C4-2B (cell line): ENCODE data around the gene FNDC1.
A peak's percentile ranks its signal among the peaks of the same experiment; 100 is the strongest.

Source experiments
- H3K27ac ChIP-seq: fragments of 450-650 bp; 2 replicates; pipeline ENCODE4 v1.5.1; 2017
- ZFX ChIP-seq: fragments of 450-650 bp; IDR thresholded peaks from 2 replicates; pipeline ENCODE4 v1.6.1; 2017
- TF ChIP-seq, protein P1 (sequence below): fragments of 450-650 bp; conservative IDR thresholded peaks from 2 replicates; pipeline ENCODE4 v1.5.1; 2017; ENCODE audit warnings: mild to moderate bottlenecking

Gene FNDC1

DNA sequence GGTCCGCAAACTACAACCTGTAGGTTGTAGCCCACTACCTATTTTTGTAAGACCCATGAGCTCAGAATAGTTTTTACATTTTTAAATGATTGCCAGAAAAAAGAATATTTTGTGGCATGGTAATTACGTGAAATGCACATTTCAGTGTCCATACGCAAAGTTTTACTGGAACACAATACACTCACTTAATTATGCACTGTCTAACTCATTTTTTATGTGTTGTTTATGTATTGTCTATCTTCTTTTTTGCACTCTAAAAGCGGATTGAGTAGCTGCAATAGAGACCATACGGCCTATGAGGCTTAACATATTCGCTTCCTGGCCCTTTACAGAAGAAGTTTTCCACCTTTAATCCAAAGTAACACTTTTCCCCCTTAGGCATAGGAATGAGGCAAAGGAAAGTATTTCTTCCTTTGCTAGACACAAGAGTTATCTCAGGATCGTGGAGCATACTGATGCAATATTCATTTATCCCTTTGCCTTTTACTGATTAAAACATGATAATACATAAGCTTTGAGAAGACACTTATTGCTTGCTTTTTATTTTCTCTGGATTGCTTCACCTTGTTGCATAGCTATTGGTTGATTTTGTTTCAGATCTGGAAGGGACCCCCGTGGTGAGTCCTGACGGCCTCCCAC lies 69.8 kb downstream of the FNDC1 start:
- H3K27ac ChIP-seq, result no peak overlapping the region
- no peak for TF ChIP-seq ZFX
- TF ChIP-seq, protein P1, sequence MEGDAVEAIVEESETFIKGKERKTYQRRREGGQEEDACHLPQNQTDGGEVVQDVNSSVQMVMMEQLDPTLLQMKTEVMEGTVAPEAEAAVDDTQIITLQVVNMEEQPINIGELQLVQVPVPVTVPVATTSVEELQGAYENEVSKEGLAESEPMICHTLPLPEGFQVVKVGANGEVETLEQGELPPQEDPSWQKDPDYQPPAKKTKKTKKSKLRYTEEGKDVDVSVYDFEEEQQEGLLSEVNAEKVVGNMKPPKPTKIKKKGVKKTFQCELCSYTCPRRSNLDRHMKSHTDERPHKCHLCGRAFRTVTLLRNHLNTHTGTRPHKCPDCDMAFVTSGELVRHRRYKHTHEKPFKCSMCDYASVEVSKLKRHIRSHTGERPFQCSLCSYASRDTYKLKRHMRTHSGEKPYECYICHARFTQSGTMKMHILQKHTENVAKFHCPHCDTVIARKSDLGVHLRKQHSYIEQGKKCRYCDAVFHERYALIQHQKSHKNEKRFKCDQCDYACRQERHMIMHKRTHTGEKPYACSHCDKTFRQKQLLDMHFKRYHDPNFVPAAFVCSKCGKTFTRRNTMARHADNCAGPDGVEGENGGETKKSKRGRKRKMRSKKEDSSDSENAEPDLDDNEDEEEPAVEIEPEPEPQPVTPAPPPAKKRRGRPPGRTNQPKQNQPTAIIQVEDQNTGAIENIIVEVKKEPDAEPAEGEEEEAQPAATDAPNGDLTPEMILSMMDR, result no peak

- no peak overlapping the region for H3K27ac ChIP-seq
- TF ChIP-seq, protein P1, result no peak
- TF ChIP-seq ZFX, result no peak
Observed at GRCh38 chr6:159249128-159249527, 79.9 kb downstream of the FNDC1 start.

GRCh38 chr6:159249752-159250151 lies 80.6 kb downstream of the FNDC1 start:
- TF ChIP-seq ZFX, result no peak
- TF ChIP-seq, protein P1, result no peak

GRCh38 chr6:159250633-159251032 lies 81.4 kb downstream of the FNDC1 start:
- no peak overlapping the region for H3K27ac ChIP-seq

More at GRCh38 chr6:159249752-159250151, 80.6 kb downstream of the FNDC1 start:
- H3K27ac ChIP-seq, result no peak overlapping the region

GRCh38 chr6:159252955-159253508 lies 83.8 kb downstream of the FNDC1 start:
- no peak overlapping the region for H3K27ac ChIP-seq
- no peak for TF ChIP-seq ZFX
- TF ChIP-seq, protein P1, result peak; percentile 40

More at GRCh38 chr6:159250633-159251032, 81.4 kb downstream of the FNDC1 start:
- TF ChIP-seq, protein P1, result no peak
- no peak for TF ChIP-seq ZFX

DNA sequence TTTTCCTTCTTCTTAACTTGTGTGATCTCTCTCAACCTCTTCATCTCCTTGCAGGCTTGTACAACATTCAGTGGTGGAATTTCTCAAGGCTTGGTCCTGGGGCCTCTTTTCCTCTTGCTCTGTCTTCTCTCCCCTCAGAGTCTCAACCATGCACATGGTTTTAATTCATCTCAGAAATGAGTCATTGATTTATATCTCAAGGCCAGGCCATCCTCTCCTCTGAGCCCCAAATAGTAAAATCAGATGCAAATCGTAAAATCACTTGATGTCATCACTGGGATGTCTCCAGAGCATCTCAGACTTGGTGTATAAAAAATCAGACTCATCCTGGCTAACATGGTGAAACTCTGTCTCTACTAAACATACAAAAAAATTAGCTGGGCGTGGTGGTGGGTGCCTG lies 85.0 kb downstream of the FNDC1 start:
- no peak overlapping the region for H3K27ac ChIP-seq
- no peak for TF ChIP-seq ZFX
- TF ChIP-seq, protein P1, result no peak

DNA sequence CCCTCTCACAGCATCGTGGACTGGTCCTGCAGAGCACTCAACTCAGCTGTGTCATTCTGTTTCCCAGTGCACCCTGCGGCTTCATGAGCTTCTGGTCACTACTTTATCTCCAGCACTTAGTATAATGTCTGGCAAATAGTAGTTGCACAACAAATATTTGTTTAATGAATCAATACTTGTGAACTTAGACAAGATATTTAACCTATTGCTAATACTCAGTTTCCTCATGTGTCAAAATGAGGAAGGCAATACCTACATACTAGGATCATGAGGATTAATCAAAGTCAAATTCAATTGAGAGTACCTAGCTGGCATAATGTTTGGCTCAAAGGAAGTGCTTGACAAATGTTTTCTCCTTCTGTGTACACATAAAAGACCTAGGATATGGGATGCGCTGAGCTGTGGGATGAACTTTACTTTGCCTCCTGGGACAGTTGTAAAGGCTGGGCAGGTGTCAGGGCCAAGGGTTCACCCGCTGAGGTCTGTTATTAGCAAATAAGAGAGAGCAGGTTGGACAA lies 86.3 kb downstream of the FNDC1 start:
- TF ChIP-seq, protein P1, result no peak
- TF ChIP-seq ZFX, result no peak
- no peak overlapping the region for H3K27ac ChIP-seq
